CD4-positive, alpha-beta T cell treated with Interleukin-15 for 4 hours (primary cell): ENCODE data around the gene PGAM2.

Experiments used
- DNase-seq: peaks from one replicate; pipeline ENCODE4 v3.0.0-alpha.2; 2020; ENCODE audit warnings: low spot score

The PGAM2 gene

GRCh38 chr7:44082541-44083207, 17.3 kb upstream of the PGAM2 start:
- DNase-seq, result peak; percentile 99

DNA sequence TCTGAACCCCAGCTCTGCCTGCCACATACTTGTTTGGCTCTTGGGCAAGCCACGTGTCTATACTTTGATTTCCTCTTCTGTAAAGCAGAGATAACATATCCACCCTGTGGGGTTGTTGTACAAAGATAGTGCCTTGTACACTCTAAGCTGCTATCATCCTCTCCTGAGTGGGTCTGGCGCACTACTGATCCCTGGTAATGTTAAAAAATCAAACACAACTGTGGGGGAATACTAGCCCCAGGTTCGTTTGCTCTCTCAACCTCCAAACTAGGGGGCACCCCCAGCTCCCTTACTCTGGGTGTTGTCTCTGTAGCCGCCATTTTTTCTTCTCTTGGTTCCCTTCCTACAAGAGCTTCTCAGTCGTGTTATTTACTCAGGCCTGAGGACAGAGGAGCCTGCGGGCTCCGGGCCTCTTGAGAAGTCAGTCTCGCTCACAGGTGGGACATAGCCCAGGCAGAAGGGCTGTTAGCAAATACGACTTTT, 15.9 kb upstream of the PGAM2 start:
- DNase-seq, result peak; percentile 41

DNA sequence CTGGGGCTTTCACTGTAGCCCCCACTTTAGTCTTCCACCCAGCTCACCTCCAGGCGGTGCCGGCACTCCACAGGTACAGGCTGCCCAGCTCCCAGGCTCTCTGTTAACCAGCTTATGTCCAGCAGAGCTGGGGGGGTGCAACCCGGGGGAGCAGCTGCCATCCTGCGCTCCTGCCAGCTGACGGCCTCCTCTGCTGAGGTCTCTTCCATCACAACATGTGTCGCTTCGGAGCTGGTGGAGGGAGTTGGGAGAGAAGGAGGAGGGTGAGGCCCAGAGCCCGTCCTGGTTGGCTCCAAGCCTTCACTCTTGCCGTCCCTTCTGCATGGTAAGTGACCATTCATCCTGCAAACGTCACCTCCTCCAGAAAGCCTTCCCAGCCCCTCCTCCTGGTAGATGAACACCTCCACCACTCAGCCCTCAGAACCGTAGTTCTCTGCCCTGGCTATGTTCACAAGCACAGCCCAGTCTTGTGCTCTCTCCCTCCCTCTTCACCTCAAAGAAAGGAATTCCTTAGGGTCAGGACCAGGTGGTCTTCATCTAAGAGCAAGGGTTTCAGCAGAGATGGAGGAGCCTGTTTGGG, 15.4 kb upstream of the PGAM2 start:
- DNase-seq, result no peak

DNA sequence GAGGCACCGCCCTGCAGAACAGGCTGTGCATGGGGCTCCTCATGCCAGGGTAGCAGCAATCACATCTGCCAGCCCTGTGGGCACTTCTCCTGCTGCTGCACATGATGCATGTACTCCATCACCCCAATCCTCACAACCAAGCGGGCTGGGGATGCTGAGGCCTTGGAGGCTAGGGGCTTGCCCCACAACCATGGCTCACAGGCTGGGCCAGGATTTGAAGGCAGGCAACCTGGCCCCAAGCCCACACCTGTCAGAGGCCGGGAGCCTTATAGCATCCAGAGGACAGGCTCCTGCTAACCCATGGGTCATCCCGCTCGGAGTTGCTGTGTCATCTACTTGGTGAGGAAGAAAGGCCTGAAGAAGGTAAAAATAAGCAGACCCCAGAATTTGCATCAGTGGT, 14.8 kb upstream of the PGAM2 start:
- no peak for DNase-seq

DNA sequence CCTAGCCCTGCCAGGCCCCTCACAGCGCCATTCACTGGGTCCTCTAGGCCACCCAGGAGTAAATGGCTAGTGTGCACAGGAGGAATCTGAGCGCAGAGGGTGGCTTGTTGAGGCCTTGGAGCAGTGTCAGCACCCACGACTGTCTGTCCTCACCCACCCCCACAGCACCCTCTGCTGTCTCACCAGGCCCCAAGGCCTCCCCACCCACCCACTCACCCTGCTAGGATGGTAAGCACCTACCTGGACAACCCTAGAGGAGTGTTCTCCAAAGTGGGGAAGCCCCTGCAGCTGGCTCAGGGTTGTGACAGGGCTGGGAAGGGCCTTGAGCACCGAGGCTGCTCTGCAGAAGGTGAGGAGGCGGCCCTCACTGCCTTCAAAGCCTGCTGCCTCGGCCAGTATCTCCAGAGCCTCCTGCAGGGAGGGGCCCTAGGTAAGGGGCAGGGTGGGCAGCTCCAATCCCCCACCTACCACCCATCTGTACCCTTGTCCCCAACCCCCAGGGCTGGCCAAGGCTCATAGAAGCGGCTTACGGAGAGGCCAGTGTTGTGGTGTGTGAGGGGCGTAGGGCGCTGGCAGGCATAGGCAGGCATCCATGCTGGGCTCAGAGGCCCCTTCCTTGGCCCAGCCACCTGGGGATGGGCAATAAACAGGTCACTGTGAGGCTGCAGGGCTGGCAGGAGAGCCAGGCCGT, 14.1 kb upstream of the PGAM2 start:
- DNase-seq, result no peak

DNA sequence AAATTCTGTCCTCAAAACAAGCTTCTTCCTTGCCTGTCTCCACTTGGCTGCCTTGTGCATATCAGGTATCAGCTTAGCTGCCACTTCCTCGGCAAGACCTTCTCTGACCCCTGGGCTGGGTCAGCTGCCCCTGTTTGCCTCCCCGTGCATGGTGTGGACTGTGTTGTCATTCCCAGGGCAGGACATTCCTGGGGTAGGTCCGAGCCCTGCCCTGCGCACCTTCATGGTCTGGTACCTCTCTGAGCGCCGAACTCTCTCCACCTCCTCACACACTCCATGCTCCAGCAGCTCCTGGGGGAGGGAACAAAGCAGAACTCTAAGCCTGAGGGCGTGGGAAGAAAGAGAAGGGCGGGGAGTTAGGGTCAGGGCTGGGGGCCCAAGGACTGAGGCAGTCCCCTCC, 13.2 kb upstream of the PGAM2 start:
- DNase-seq, result no peak

DNA sequence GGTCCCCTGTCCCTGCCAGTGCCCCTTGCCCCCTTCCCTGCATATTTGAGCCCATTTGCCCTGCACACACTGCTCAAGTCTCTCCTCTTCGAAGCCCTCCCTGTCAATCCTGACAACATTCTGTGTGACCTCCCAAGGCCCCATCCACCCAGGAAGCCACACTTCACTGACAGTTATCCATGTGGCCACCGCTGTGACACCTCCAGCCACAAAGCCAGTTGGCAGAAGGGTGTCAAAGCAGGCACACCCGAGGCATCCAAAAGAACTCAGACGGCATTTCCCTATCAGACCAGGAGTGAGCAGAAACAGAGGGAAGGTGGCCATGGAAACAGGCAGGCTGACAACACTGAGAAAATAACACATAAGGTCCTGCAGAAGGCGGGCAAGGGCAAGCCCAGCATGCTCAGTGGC, 12.3 kb upstream of the PGAM2 start:
- no peak for DNase-seq

GRCh38 chr7:44077061-44077460, 11.7 kb upstream of the PGAM2 start:
- DNase-seq, result no peak

GRCh38 chr7:44076101-44076895, 10.9 kb upstream of the PGAM2 start:
- no peak for DNase-seq

DNA sequence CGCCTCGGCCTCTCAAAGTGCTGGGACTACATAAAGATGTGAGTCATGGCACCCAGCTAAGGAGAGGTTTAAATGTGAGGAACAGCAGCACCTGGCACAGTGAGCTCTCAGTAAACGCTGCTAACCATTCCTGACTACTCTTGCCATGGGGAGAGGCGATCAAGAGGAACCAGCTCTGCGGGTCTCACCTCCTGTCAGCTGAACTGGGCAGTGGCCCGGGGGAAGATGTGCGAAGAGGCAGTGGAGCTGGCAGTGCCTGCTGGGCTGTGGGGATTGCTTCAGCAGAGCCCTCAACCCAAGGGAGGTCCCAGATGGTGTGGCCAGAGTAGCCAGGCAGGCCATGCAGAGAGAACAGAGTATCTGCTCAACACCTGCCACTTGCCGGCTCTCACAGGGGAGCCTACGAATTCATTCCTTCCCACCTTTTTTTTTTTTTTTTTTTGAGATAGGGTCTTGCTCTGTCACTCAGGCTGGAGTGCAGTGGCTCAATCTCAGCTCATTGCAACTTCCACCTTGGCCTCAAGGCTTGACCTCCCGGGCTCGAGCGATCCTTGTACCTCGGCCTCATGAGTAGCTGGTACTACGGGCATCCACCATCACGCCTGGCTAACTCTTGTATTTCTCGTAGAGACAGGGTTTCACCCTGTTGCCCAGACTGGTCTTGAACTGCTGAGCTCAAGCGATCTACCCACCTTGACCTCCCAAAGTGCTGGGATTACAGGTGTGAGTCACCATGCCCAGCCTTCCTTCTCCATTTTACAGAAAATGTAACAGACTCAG, 10.1 kb upstream of the PGAM2 start:
- no peak for DNase-seq

- DNase-seq, result no peak
Measured at GRCh38 chr7:44074349-44074695, 9.0 kb upstream of the PGAM2 start.

DNA sequence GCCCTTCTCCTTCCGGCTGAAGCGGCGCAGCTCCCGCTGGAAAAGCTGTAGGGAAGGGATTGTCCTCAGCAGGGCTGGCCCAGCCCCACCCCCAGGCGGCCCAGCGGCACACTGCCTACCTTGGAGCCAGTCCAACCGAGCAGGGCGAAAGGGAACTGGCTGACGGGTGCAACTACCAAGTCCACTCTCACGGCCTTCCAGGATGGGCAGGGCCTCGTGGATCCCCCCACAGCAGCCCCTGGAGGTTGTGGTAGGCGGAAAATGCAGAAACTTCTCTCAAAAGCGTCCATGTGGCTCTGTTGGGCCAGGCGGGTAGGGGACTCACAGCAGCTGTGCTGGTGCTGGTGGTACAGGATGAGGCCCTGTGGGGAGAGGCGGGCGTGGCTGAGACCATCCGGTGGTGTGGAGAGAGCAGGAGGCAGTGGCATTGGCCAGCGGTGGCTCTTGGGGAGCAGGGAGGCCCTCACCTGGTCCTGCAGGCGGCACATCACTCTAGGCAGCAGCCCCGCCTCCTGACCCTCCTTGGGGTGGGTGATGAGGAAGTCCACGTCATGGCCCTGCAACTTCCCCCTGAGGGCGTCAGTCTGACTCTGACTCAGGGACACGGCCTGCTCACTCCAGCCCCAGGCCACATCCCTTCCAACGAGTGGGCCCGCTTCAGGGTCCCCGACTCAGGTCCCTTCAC, 8.4 kb upstream of the PGAM2 start:
- peak; percentile 45 for DNase-seq

DNA sequence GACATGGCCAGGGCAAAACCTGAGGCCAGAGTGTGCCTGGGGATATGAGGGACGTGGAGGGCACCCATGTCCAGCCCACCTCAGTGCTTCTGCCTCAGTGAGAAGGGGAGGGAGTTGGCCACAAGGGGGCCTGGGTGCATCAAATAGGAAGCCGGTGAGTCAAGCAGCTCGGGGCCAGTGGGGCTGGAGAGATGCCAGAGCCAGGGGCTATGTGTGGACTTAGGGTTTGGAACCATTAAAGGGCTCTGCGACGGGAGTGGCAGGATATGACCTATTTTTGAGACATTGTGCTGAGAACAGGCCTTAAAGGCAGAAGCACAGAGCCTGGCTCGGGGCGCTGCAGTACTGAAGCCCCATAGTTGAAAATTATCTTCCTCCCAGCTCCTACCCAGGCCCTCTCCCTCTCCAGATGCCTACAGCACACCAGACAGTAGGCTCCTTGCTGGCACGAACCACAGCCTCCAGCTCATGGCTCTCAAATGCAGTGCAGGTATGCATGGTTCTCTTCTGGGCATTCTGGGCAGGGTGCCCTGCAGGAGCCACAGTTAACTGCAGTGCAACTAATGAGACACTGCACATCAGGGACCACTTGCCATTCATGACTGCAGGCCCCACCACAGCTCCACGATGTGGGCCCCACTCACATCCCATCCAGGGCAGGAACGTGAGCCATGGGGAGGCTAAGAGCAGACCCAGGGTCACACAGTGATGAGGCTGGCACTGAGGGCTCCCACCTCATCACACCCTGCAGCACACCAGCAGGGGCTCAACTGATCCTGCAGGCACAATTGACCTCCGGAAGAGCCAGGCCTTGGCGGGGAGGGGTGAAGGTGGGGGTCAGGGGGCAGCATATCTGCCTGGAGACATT, 7.2 kb upstream of the PGAM2 start:
- peak; percentile 45 for DNase-seq

- DNase-seq, result no peak
Measured at GRCh38 chr7:44071726-44072363, 6.5 kb upstream of the PGAM2 start.

GRCh38 chr7:44068054-44068453, 2.7 kb upstream of the PGAM2 start:
- no peak for DNase-seq

- DNase-seq, result no peak
Measured at GRCh38 chr7:44067064-44067951, 1.9 kb upstream of the PGAM2 start.

- DNase-seq, result no peak
Measured at GRCh38 chr7:44066494-44067063, 1.2 kb upstream of the PGAM2 start.

DNA sequence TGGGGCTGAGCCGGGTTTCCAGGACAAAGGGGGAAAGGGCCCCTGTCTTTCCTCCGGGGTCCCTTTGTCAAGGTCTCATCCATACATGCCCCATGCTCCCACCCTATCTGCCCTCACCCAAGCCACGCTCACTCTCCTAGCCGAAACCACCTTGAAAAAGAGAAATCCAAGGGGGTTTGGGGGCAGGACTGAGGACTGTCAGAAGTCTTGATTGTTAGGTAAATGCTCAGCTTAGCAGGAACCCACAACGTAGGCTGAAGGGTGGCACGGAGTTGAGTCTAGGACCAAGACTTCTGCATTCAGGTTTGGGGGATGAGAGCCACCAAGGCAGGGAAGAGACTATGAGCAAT, 719 bp upstream of the PGAM2 start:
- DNase-seq, result no peak
